ENCODE data around the gene FAM83F.
A peak's percentile ranks its signal among the peaks of the same experiment; 100 is the strongest.

The FAM83F gene

GRCh38 chr22:39979048-39979447 is 15.7 kb upstream of the FAM83F start:
- no peak overlapping the region for H3K4me3 ChIP-seq (replicated peaks in 1 of 2; ENCODE audit: low read depth in 2 of 2, low read length in 2 of 2)
- no peak for DNase-seq (ENCODE audit: low read depth in 2 of 2)
- no peak for TF ChIP-seq CTCF (IDR thresholded peaks at IDR 0.05; ENCODE audit: low read depth, low read length)

- TF ChIP-seq CTCF (IDR thresholded peaks at IDR 0.05; ENCODE audit: low read depth, low read length): no peak
- DNase-seq (ENCODE audit: low read depth in 2 of 2): no peak
- H3K4me3 ChIP-seq (replicated peaks in 1 of 2; ENCODE audit: low read depth in 2 of 2, low read length in 2 of 2): no peak overlapping the region
Measured at GRCh38 chr22:39979458-39979857, 15.3 kb upstream of the FAM83F start.

- TF ChIP-seq CTCF (IDR thresholded peaks at IDR 0.05; ENCODE audit: low read depth, low read length): no peak
- no peak for DNase-seq (ENCODE audit: low read depth in 2 of 2)
- H3K4me3 ChIP-seq (replicated peaks in 1 of 2; ENCODE audit: low read depth in 2 of 2, low read length in 2 of 2): no peak overlapping the region
Measured at GRCh38 chr22:39980596-39980995, 14.2 kb upstream of the FAM83F start.

GRCh38 chr22:39983346-39983745 is 11.4 kb upstream of the FAM83F start:
- no peak for TF ChIP-seq CTCF (IDR thresholded peaks at IDR 0.05; ENCODE audit: low read depth, low read length)
- no peak overlapping the region for H3K4me3 ChIP-seq (replicated peaks in 1 of 2; ENCODE audit: low read depth in 2 of 2, low read length in 2 of 2)
- DNase-seq (ENCODE audit: low read depth in 2 of 2): no peak

GRCh38 chr22:39984006-39984405 is 10.7 kb upstream of the FAM83F start:
- no peak overlapping the region for H3K4me3 ChIP-seq (replicated peaks in 1 of 2; ENCODE audit: low read depth in 2 of 2, low read length in 2 of 2)
- DNase-seq (ENCODE audit: low read depth in 2 of 2): peak; percentile 20 to 48
- no peak for TF ChIP-seq CTCF (IDR thresholded peaks at IDR 0.05; ENCODE audit: low read depth, low read length)

GRCh38 chr22:39984746-39985145 is 10.0 kb upstream of the FAM83F start:
- TF ChIP-seq CTCF (IDR thresholded peaks at IDR 0.05; ENCODE audit: low read depth, low read length): no peak
- DNase-seq (ENCODE audit: low read depth in 2 of 2): no peak
- no peak overlapping the region for H3K4me3 ChIP-seq (replicated peaks in 1 of 2; ENCODE audit: low read depth in 2 of 2, low read length in 2 of 2)

GRCh38 chr22:39985383-39986035 is 9.2 kb upstream of the FAM83F start:
- H3K4me3 ChIP-seq (replicated peaks in 1 of 2; ENCODE audit: low read depth in 2 of 2, low read length in 2 of 2): no peak overlapping the region
- no peak for DNase-seq (ENCODE audit: low read depth in 2 of 2)
- no peak for TF ChIP-seq CTCF (IDR thresholded peaks at IDR 0.05; ENCODE audit: low read depth, low read length)

All from cardiac fibroblast (primary cell).